Suprapubic skin (tissue), 4 donors: ENCODE data around the gene NUDT17. TPM values are rescaled to one million over a fixed set of nuclear protein-coding genes. Genes with fewer than 3 reads are reported as not detected.
A peak's percentile ranks its signal among the peaks of the same experiment; 100 is the strongest.

ENCODE experiments used
- DNase-seq, 2 donors: peaks; one replicate each; pipeline ENCODE4 v3.0.0-alpha.2; 2019; ENCODE audit warnings: low spot score in 2 of 2
- H3K27ac ChIP-seq: fragments of 200-600 bp; sonication (generic); one replicate; pipeline ENCODE4 v1.5.1; 2019
- H3K27me3 ChIP-seq: fragments of 200-600 bp; sonication (generic); one replicate; pipeline ENCODE4 v1.5.1; 2019
- H3K36me3 ChIP-seq: fragments of 200-600 bp; sonication (generic); one replicate; pipeline ENCODE4 v1.5.1; 2019
- H3K4me1 ChIP-seq: fragments of 200-600 bp; sonication (generic); one replicate; pipeline ENCODE4 v1.5.1; 2019
- H3K4me3 ChIP-seq: fragments of 200-600 bp; sonication (generic); one replicate; pipeline ENCODE4 v1.5.1; 2019; ENCODE audit warnings: mild to moderate bottlenecking
- H3K9me3 ChIP-seq: fragments of 200-600 bp; sonication (generic); one replicate; pipeline ENCODE4 v1.5.1; 2019
- EP300 ChIP-seq: sonication (generic); formaldehyde crosslinking; IDR thresholded peaks from one replicate; pipeline ENCODE4 v1.6.1; 2017; ENCODE audit warnings: antibody characterized with exemption
- POLR2A ChIP-seq, 2 donors: fragments of 450-650 bp; IDR thresholded peaks; one replicate each; pipeline ENCODE4 v1.6.1; 2017; ENCODE audit warnings: antibody characterized with exemption in 2 of 2, mild to moderate bottlenecking in 2 of 2, moderate library complexity in 2 of 2
- POLR2AphosphoS5 ChIP-seq, 3 donors: sonication (generic); formaldehyde crosslinking; IDR thresholded peaks; one replicate each; pipeline ENCODE4 v1.6.1; 2017; ENCODE audit warnings: antibody characterized with exemption in 3 of 3
- WGBS: methylation state at CpG from one replicate; pipeline ENCODE4 v1.1.5; 2018; 5-methylcytosine and 5-hydroxymethylcytosine counted together
- total RNA-seq, 4 donors: library from RNA; depleted of rRNA; stranded (reverse); fragments of >200 nt; gene quantifications; one replicate each; pipeline ENCODE4 v1.1.0, GENCODE V29; 2016
- TF ChIP-seq, protein P1 (sequence below), 2 donors: fragments of 200-600 bp in 1 of 2; fragments of 450-650 bp in 1 of 2; sonication (generic) in 1 of 2; IDR thresholded peaks; one replicate each; pipeline ENCODE4 v1.5.1; 2016 to 2019; ENCODE audit warnings: antibody characterized with exemption in 2 of 2, mild to moderate bottlenecking in 1 of 2, moderate library complexity in 1 of 2

Gene NUDT17
- total RNA-seq, 4 donors from 2014 or later: 1.3 to 3.9 (median 2.1) TPM

DNA sequence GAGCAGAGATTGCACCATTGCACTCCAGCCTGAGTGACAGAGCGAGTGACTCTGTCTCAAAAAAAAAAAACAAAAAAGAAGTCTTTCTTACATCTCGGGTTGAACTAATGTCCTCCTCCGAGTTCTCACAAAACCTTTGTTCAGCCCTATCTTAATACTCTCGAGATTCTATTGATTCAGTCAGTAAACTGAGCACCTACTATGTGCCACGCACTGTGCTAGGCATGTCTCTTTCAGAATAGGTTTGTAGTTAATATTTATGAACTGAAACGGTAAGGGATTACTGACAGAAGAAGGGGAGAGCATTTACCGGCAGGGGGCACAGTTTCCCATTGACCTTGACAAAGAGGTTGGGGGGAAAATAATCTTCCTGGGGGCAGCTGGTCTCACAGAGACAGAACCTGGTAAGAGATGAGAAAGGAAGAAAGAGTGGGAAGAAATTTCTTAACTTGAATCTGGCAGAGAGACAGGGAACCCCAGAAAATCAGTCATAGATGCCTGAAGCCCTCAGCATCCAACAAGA, 10.1 kb downstream of the NUDT17 start:
- peaks cover 65% of the 10 kb centered on the region for H3K36me3 ChIP-seq
- WGBS: 80% methylated on average over 7 of the region's 7 CpGs
- H3K9me3 ChIP-seq: no peaks in the 10 kb centered on the region
- peaks cover 20% of the 10 kb centered on the region for H3K4me1 ChIP-seq
- DNase-seq: no peak
- TF ChIP-seq, protein P1, sequence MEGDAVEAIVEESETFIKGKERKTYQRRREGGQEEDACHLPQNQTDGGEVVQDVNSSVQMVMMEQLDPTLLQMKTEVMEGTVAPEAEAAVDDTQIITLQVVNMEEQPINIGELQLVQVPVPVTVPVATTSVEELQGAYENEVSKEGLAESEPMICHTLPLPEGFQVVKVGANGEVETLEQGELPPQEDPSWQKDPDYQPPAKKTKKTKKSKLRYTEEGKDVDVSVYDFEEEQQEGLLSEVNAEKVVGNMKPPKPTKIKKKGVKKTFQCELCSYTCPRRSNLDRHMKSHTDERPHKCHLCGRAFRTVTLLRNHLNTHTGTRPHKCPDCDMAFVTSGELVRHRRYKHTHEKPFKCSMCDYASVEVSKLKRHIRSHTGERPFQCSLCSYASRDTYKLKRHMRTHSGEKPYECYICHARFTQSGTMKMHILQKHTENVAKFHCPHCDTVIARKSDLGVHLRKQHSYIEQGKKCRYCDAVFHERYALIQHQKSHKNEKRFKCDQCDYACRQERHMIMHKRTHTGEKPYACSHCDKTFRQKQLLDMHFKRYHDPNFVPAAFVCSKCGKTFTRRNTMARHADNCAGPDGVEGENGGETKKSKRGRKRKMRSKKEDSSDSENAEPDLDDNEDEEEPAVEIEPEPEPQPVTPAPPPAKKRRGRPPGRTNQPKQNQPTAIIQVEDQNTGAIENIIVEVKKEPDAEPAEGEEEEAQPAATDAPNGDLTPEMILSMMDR (IDR thresholded peaks at IDR 0.05): no peak
- TF ChIP-seq EP300 (no peak), POLR2A (IDR thresholded peaks at IDR 0.05) (no peak), POLR2AphosphoS5 (IDR thresholded peaks at IDR 0.05) (no peak)
- no peaks in the 10 kb centered on the region for H3K27me3 ChIP-seq
- H3K4me3 ChIP-seq: no peak overlapping the region
- no peak overlapping the region for H3K27ac ChIP-seq

DNA sequence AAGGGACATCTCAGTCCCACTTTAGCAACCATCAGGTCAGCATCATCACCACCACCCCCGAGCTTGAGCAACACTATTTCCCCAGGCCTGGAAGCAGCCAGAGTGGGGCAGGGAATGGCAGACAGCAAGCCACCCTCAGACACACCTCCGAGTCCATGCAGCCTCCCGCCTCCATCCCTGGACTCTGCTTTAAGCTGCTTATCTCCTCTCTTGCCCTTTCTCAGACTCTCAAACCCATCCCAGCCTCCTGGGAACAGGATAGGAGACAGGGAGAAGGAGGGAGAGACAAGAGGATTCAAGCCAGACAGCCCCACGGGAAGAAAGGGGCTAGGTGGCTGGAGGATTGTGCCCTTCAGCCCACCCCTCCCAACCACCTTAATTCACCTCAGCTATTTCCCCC, 11.7 kb downstream of the NUDT17 start:
- Histone ChIP-seq H3K27ac (no peak overlapping the region), H3K36me3 (peaks cover 48% of the 10 kb centered on the region), H3K4me1 (peaks cover 20% of the 10 kb centered on the region), H3K27me3 (no peaks in the 10 kb centered on the region), H3K4me3 (no peak overlapping the region), H3K9me3 (no peaks in the 10 kb centered on the region)
- TF ChIP-seq, protein P1 (IDR thresholded peaks at IDR 0.05): no peak
- TF ChIP-seq POLR2A (IDR thresholded peaks at IDR 0.05) (no peak), EP300 (no peak), POLR2AphosphoS5 (IDR thresholded peaks at IDR 0.05) (no peak)
- no peak for DNase-seq
- WGBS: 66% methylated on average over 4 of the region's 4 CpGs

DNA sequence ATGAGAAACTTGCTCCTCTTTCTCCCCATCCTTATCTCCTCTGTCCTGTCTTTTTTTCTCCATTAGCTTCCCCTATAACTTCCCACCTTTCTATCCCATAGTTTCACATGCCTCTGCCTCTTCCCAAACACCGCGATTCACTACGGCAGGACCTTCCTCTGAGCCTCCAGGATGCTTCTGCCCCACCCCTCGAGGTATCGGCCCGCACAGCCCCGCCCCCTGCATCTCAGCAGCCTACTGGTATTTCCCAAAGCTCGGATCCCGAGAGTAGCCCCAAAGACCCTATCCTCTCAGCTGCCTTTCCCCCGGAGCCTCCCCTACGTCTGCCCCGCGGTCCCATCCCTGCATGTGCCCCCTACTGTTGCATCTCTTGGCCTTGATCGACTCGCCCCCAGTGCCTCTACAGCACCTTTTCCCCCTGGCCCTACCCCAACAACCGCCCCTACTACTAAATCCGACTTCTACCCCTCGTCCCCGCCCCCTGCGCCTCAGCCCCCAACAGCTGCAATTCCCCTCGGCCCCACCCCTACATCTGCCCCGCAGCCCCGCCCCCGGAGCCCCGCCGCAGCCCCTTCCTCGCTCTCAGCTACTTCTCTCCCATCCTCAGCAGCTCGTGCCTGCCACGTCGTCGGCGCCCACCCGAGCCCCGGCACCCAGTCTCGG, 12.9 kb downstream of the NUDT17 start:
- peak; percentile 85 to 88 for DNase-seq
- 5% methylated on average over 26 of the region's 35 CpGs for WGBS

DNA sequence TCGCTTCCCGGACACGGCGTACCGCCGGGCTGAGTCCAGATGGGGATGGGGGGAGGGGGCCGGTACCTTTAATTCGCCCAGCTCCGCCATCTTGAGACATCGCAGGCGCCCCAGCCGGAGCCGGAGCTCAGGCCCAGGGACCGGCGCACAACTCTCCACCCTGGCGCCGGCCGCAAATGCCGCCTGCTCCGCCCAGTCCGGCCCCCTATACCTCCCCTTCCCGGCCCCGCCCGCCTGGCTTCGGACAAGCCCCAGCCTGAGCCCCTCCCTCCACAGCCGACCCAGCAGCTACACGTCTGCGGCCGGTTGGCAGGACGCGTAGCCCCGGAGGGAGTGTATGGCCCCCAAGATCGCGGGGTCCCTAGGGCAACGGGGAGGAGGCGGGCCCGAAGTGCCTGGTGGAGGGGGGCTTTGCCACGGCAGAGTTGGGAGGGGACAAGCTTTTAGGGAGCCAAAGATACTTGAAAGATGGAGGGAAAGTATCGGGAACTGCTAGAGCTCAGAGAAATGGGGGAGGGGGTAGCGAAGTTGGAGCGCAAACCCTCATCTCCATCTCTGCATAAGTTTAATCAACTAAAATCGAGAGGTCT, 13.6 kb downstream of the NUDT17 start, which contains the start of gene PIAS3:
TSS of gene PIAS3 (minus strand) at position 181 of the 590 bp plus-strand sequence. CDS start at position 90, 91 bp downstream.
- H3K27ac ChIP-seq: peak within 1 kb of the TSS; percentile 89
- WGBS: 2% methylated on average over 13 of the region's 42 CpGs
- TF ChIP-seq POLR2AphosphoS5 (IDR thresholded peaks at IDR 0.05) (no peak), POLR2A (IDR thresholded peaks at IDR 0.05) (no peak), EP300 (no peak)
- TF ChIP-seq, protein P1 (IDR thresholded peaks at IDR 0.05): no peak

More for the DNA sequence above, 12.9 kb downstream of the NUDT17 start:
- H3K36me3 ChIP-seq: peaks cover 36% of the 10 kb centered on the region
- peak overlapping the region; percentile 89 for H3K27ac ChIP-seq
- peak overlapping the region; percentile 84 for H3K4me3 ChIP-seq
- H3K4me1 ChIP-seq: peaks cover 20% of the 10 kb centered on the region
- H3K9me3 ChIP-seq: no peaks in the 10 kb centered on the region
- TF ChIP-seq EP300 (no peak), POLR2AphosphoS5 (IDR thresholded peaks at IDR 0.05) (no peak), POLR2A (IDR thresholded peaks at IDR 0.05) (no peak)
- TF ChIP-seq, protein P1 (IDR thresholded peaks at IDR 0.05): no peak
- no peaks in the 10 kb centered on the region for H3K27me3 ChIP-seq

DNA sequence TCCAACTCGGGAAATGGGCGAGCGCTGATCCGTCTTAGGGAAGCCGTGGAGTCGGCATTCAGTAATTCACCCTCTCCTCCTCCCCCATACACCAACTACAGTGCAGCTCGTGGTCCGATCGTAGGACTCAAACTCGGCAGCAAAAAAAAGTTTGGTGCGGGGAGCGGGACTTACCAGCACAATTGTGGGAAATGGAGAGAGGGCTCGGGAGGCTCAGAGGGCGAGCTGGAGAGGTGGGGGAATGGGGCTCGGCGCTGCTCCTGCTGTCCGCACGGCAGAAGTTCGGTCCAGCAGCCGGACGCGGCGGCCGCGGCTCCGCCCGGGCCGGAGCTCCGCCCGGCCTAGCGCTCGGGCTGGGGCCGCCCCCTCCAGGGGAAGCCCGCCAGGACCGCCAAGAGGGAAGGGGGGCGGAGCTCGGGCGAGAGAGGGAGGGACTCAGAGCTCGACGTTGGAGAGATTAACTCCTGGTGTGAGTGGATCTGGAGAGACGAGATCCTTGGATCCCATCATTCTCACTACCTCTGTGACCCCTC, 14.1 kb downstream of the NUDT17 start:
- peaks cover 24% of the 10 kb centered on the region for H3K36me3 ChIP-seq
- TF ChIP-seq POLR2AphosphoS5 (IDR thresholded peaks at IDR 0.05) (no peak), POLR2A (IDR thresholded peaks at IDR 0.05) (peak in 1 of 2 donors; percentile 50)
- peaks cover 20% of the 10 kb centered on the region for H3K4me1 ChIP-seq
- WGBS: under 1% methylated on average over 18 of the region's 41 CpGs
- peak overlapping the region; percentile 89 for H3K27ac ChIP-seq
- H3K27me3 ChIP-seq: no peaks in the 10 kb centered on the region
- DNase-seq: peak; percentile 93 to 95
- no peaks in the 10 kb centered on the region for H3K9me3 ChIP-seq
- H3K4me3 ChIP-seq: peak overlapping the region; percentile 84

More for the DNA sequence above, 13.6 kb downstream of the NUDT17 start, which contains the start of gene PIAS3:
- Histone ChIP-seq H3K27me3 (no peaks in the 10 kb centered on the region), H3K4me3 (peak within 1 kb of the TSS; percentile 84), H3K36me3 (peaks cover 30% of the 10 kb centered on the region), H3K4me1 (peaks cover 20% of the 10 kb centered on the region), H3K9me3 (no peaks in the 10 kb centered on the region)
- DNase-seq: peak; percentile 98
